ENCODE results near the gene ANGPTL1.

DNA sequence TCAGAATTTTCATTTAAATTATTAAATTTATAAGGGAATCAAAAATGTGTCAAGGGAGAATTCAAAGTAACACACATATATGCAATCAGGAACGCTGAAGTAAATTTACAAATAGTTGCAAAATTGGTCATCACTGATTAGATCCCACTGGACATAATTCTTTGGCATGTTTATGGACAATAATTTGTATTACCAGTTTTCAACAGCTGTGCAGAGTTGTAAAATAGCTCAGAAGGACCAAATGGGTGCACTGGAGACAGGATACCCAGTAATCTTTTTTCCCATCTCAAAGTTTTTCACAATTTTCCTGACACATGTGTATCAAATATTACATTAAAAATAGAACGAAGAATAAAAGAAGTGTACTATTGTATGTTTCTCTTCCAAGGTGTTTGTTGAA is 4.1 kb upstream of the ANGPTL1 start:
- no peak for TF ChIP-seq CTCF (IDR thresholded peaks at IDR 0.05)
- no peak for TF ChIP-seq POLR2A (IDR thresholded peaks at IDR 0.05)

Measured in lower leg skin (tissue), 3 donors.